Measurements from ENCODE around the gene C1orf141.
"Not testable (repeated sequence)": the region's sequence is repeated elsewhere in the genome, so short reads cannot be mapped to it uniquely, and the experiment has no call there.

Gene C1orf141

DNA sequence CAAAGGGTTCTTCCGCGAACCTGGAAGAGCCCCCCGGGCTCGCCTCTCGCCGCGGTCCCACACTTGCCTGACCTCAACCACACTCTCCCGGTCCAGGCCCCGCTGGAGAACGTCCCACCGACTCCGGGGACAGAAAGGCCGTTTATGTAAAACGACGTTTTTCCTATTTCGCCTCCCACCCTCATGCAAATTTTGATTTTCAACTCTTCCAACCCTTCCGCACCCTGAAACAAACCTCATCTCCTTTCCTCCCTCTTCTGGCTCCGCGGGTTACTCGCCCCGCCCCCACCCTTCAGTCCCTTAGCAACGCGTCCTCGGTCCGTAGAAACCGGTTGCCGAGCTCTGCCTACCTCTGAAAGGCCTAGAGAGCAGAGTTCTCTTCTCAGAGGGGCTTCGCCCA is at the start of gene C1orf141:
C1orf141 (minus strand) TSS at position 276 of the 400 bp plus-strand sequence. CDS start 7,730 bp downstream, outside the sequence.
- peak; percentile 80 for DNase-seq

- no peak for DNase-seq
Observed at GRCh38 chr1:67175530-67176087, 40.8 kb upstream of the C1orf141 start.

DNA sequence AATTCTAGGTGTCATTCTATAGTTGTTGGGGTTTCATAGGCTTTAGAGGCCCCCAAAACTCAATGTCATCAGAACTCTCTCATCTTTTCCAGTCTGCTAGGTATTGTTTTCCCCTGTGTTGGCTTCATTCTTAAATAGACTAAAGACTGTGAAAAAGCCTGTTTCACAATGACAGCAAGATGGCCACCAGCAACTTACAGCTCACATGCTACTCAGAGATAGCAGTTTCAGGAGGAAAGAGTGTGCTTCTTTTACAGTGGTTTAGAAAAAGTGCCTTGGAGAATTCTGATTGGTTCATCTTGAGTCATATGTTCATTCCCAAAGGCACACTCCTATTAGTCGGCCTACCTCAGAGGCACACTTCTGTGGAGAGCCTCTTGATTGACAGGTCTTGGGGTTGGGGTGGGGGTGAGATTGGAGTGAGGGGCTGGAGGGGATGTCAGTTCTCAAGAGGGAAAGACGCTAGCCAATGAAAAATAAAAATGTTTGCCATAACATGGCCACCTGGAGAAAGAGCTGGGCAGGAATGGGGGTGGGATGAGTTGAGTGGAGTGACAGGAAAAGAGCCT is 40.0 kb upstream of the C1orf141 start:
- DNase-seq: no peak

- no peak for DNase-seq
Observed at GRCh38 chr1:67173988-67174387, 39.2 kb upstream of the C1orf141 start.

DNA sequence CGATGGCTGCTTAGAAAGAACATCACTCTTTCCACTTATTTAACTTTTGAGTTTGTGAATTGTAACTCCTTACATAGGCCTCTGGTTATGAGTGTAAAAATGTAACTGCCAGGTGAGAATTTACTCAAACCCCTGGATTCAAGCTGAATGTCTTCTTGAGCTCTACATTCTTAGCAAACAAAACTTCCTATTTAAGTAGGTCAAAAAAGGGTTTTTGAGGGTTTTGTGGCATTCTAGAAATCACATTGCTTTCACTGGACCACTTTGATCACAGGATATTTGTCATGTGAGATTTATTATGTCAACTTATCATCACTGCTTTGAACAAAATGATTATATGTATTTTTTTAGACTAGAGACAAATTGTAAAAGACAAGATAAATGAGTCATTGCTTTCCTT is 37.2 kb upstream of the C1orf141 start:
- DNase-seq: no peak

DNA sequence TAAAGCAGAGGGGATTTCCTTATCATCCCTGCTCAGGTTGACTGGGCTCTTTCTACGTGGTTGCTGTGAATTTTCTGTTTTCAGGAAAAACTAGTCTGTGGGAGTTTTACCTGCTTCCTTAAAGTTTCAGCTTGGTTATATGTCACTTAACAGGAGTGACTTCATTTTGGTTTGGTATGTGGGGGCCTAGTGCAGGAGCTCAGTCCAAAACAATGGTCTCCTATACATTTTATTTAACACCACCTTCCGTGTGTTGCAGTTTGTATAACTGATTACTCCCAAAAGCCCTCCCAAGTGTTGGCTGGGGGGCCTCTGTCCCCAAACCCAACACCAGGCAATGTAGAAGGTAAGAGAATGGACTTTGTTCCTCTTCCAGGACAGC is 36.8 kb upstream of the C1orf141 start:
- DNase-seq: no peak

DNA sequence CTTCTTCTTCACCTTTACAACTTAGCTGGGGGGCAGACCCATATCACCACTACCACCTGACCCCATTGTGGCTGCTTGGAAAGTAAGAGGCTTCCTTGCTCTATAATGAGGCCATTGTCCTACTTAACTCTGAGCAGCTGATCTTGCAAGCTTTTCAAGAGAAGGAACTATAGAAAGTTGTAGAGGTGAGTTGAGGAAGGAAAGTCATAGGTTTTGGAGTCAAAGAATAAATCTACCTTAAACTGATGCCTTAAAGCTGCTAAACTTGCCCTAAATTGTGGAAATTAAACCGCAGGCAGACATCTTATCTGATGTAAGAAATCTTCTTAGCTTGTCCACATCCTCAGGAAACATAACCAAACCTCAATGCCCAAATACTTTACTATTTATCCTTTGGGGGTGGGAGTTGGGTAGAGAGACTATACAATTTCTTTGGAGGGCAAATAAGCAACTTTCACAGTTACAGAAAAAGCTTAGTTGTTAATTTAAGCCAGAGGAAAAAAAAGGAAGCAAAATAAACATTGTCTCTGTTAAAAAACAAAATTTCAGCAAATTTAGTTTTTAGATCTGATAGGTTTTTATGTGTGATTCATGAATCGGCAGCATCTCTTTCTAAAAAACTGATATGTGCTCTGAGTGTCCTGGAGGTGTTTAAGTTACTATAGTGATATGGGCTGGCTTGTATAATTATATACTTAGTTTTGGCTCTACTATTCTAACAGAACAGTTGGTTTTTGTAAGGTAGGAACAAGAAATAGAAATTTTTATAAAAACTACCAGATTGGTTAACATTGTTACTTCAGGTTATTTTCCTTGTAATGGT is 36.2 kb upstream of the C1orf141 start:
- peak; percentile 57 for DNase-seq

DNA sequence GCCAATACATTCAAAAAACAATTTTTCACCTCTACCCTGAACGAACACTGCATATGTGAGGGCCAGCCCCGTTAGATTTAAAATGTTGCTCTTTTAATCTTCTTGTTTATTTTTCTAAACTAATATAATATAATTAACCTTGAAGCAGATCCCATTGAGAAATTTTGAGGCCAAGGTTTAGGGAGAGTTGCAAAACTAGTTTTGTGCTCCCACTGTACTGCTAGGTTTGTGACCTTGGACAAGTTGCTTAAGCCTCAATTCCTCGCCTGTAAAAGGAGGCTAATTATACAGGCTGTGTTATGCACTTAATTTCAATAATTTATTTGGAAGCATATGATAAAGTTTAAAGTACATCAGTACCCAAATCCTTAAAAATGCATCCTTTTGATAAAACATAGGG is 35.2 kb upstream of the C1orf141 start:
- DNase-seq: no peak

DNA sequence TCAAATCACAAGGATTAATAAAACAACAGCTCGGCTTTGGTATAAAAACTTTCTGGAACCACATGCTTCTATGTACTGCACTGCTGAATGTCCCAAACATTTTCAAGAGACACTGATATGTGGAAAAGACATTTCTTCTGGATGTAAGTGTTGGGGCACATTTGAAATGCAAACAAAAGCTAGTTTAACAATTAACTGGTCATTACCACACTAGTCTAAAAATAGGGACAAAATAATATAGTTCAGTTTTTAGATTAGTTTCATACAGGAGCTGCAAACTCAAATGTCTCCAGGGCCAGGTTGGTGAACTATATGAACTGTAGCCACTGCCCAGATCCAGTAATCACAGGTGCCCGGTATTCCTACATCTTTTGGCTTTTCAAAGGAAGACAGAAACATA is 34.7 kb upstream of the C1orf141 start:
- DNase-seq: no peak

DNA sequence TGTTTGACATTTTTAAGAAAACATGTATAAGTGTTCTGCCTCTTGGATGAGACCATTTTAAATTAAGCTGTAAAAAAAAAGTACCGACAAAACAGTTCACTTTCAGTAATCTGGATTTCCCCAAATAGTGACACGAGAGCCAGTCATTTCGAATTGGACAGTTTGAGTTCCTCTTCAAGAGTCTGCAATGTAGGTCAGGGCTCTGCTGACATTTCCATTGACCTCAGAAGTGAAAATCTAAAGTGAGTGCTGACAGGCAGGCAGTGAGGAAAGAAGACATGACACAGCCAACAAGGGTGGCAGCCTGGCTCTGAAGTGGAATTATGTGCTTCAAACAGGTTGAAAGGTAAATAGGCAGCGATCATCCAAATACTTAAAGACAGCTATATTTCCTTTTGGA is 31.4 kb upstream of the C1orf141 start, which contains the start of gene IL23R:
IL23R (plus strand) TSS at position 259 of the 400 bp plus-strand sequence. CDS start 1,667 bp downstream, outside the sequence.
- no peak for DNase-seq

DNA sequence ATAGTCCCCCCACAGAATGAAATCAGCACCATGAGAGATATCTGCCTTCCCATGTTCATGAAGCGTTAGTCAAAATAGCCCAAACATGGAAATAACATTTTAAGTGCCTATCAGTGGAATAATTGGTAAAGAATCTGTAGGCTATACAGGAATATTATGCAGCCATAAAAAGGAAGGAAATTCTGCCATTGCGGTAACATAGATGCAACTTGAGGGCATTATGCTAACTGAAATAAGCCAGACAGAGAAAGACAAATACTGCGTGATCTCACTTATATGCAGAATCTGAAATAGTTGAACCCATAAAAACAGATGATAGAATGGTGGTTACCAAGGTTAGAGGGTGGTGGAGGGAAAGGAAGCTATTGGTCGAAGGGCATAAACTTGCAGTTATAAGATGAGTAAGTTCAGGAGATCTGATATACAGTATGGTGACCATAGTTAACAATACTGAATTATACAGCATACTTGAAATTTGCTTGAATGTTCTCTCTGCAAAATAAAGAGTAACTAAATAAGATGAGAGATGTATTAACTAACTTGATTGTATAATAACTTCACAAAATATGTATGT is 30.8 kb upstream of the C1orf141 start:
- no peak for DNase-seq

DNA sequence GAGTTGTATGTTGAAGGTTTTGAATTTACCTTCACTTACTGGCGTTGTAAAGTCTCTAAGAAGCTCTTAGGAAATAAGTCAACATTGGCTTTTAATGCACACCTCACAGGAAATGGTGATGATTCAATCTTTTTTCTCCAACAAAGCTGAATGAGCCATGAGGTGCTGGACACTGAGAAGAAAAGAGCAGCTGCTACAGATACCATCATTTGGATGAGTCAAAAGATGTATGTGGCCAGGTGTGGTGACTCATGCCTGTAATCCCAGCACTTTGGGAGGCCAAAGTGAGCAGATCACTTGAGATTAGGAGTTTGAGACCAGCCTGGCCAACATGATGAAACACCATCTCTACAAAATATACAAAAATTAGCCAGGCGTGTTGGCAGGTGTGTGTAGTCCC is 28.2 kb upstream of the C1orf141 start:
- DNase-seq: no peak

- DNase-seq: no peak
Observed at GRCh38 chr1:67159233-67159632, 24.5 kb upstream of the C1orf141 start.

DNA sequence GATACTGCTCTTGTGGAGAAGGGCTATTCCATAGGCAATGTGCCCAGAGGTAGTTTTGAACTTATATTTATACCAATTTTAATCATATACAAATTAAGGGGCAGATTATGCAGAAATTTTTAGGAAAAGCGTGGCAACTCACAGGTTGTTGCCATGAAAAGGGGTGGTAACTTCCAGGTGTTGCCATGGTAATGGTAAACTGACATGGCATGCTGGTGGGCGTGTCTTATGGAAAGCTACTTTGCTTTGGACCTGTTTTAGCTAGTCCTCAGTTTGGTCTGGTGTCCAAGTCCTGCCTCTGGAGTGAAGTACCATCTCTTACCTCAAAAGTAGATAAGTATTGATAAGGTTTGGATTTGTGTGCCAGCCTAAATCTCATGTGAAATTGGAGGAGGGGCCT is 23.6 kb upstream of the C1orf141 start:
- DNase-seq: no peak

DNA sequence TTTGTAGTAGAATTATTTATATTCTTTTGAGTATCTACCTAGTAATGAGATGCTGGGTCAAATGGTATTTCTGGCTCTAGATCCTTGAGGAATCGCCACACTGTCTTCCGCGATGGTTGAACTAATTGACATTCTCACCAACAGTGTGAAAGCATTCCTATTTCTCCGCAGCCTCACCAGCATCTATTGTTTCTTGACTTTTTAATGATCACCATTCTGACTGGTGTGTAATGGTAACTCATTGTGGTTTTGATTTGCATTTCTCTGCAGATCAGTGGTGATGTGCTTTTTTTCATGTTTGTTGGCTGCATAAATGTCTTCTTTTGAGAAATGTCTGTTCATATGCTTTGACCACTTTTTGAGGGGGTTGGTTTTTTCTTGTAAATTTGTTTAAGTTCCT is 16.2 kb upstream of the C1orf141 start:
- no peak for DNase-seq

GRCh38 chr1:67149179-67149770 is 14.5 kb upstream of the C1orf141 start:
- peak; percentile 96 for DNase-seq

DNA sequence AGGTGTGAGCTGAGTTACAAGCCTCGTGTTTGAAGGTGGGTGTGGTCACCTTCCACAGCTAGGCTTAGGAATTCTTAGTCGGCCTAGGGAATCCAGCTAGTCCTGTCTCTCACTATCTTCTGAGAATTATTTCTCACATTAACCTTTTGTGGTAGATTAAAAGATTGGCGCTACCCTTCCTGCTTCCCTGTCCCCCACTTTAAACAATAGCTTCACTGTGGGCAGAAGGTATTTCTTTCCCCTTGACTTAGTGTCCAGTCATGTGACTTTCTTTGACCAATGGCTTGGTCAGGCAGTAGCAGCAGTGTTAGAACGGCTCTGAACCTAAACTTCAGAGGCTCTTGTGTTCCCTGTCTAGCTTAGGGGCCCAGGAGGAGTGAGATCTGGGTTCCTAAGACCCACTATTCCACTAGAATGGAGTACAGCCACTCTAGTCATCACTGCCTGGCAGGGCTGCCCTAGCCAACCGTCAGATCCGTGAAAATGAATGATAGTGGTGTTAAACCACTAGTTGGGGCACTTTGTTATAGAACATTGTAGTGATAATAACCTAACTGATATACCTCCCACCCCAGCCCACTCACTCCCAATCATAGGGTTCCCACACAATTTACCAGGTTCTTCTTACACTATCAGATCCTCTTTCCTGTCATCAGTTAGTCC is 13.9 kb upstream of the C1orf141 start:
- DNase-seq: no peak

DNA sequence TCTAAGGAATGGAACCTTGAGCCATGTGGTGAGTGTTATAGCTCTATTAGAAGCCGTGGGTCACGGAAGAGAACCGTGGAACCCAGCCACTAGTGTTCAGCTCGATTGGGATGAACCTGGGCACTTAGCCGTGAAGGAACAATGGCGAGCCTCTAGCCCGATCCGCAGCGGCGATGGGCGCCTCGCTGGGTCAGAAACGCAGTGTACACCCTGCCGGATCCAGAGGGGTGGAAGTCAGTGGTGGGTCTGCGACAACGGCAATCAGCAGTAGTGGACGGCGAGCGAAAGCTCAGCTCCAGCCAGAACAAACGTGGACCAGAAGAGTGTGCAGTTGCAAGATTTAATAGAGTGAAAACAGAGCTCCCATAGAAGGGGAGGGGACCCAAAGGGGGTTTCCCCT is 13.2 kb upstream of the C1orf141 start:
- DNase-seq: not testable (repeated sequence)

DNA sequence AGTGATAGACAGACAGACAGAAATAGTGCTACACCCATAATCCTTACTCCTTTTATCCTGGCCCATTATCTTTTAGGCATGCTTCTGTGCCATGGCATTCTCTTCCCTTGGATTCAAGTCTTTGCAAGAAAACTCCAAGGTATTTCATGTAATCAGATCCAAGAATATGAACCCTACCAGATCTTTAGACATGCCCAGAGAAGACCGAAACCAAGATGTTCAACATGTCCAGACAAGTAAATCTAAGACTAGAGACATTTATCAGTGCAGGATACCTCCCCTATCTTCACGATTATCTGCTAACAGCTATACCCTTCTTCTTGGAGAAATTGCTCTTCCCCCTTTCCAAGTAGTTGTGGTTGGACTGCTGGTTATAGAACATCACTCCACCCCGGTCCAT is 11.8 kb upstream of the C1orf141 start:
- no peak for DNase-seq

DNA sequence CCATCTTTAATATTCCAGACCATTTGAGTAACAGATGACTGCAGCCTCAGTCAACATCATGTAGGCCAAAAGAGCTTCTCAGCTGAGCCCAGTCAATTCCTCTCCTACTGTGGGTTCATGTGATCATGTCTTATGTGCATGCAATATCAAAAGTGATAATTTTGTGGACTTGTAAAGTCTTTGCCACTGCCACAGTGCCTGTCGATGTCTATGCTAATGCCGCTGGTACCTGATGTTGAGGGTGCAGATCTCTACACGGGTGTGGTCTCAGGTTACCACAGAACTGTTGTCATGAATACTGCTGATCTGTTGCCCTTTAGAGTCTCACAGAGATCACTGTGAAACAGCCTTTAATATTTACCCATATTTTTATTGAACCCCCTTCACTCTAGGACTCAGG is 11.3 kb upstream of the C1orf141 start:
- no peak for DNase-seq

DNA sequence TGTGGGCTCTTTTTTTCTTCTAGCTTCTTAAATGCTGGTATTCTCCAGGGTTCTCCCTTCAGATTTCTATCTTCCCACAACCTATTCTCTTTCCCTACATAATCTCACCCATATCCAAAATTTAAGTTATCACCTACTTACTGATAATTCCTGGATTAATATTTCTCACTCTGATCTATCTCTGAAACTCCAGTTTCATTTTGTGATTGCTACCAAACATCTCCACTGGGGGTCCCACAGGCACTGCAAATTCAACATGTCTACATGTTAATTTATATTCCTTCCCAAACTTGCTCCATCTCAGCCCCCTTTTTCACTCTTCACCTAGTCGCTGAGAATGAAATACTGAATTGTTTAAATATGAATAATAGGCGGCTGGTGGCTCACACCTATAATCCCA is 9.9 kb upstream of the C1orf141 start:
- peak; percentile 68 for DNase-seq

- DNase-seq: no peak
Observed at GRCh38 chr1:67143966-67144365, 9.2 kb upstream of the C1orf141 start.

- no peak for DNase-seq
Observed at GRCh38 chr1:67142931-67143330, 8.2 kb upstream of the C1orf141 start.

All from hematopoietic multipotent progenitor cell treated with erythropoietin and hydrocortisone succinate and interleukin-3 and kit ligand, for 4 days (in vitro differentiated cells).